ENCODE data around the gene TWNK. TPM values are rescaled to one million over a fixed set of nuclear protein-coding genes. Genes with fewer than 3 reads are reported as not detected.

TWNK gene
- 15.0 TPM for polyA plus RNA-seq (2012; ENCODE audit: low read depth, missing spikeins)

- DNase-seq (ENCODE audit: insufficient read length, low spot score), result peak; percentile 96
- TF ChIP-seq PAX5 (IDR thresholded peaks at IDR 0.05; ENCODE audit: insufficient read depth, low read length, severe bottlenecking), result no peak
- peak; percentile 65; the same call in 1 of the 2 replicates for TF ChIP-seq POLR2A (IDR thresholded peaks at IDR 0.05; ENCODE audit: low read depth, low read length)
- TF ChIP-seq POLR2AphosphoS5 (IDR thresholded peaks at IDR 0.05; ENCODE audit: low read depth, low read length), result peak; percentile 81
- FAIRE-seq, result peak; percentile 95
Measured at GRCh38 chr10:100986952-100987684, at the start of gene TWNK, which contains the start of gene MRPL43. Gene TWNK (plus strand): TSS chr10:100987543. CDS start chr10:100988211, 668 bp downstream. Gene MRPL43 (minus strand): TSS chr10:100987497. CDS start chr10:100987443, 54 bp downstream.

GRCh38 chr10:100939763-100940344 lies 47.5 kb upstream of the TWNK start:
- DNase-seq (ENCODE audit: insufficient read length, low spot score), result no peak
- no peak for TF ChIP-seq POLR2AphosphoS5 (IDR thresholded peaks at IDR 0.05; ENCODE audit: low read depth, low read length)
- TF ChIP-seq POU2F2 (IDR thresholded peaks at IDR 0.05; ENCODE audit: low read depth, low read length), result no peak
- TF ChIP-seq POLR2A (IDR thresholded peaks at IDR 0.05; ENCODE audit: low read depth, low read length), result no peak
- TF ChIP-seq PAX5 (IDR thresholded peaks at IDR 0.05; ENCODE audit: insufficient read depth, low read length, severe bottlenecking), result no peak
- TF ChIP-seq SPI1 (IDR thresholded peaks at IDR 0.05; ENCODE audit: low read depth, low read length), result no peak
- no peak for TF ChIP-seq TAF1 (IDR thresholded peaks at IDR 0.05; ENCODE audit: low read depth, low read length)
- no peak for FAIRE-seq

- TF ChIP-seq TAF1 (IDR thresholded peaks at IDR 0.05; ENCODE audit: low read depth, low read length), result no peak
- TF ChIP-seq SPI1 (IDR thresholded peaks at IDR 0.05; ENCODE audit: low read depth, low read length), result no peak
- TF ChIP-seq POU2F2 (IDR thresholded peaks at IDR 0.05; ENCODE audit: low read depth, low read length), result no peak
- TF ChIP-seq PAX5 (IDR thresholded peaks at IDR 0.05; ENCODE audit: insufficient read depth, low read length, severe bottlenecking), result no peak
- TF ChIP-seq POLR2AphosphoS5 (IDR thresholded peaks at IDR 0.05; ENCODE audit: low read depth, low read length), result no peak
- DNase-seq (ENCODE audit: insufficient read length, low spot score), result no peak
- FAIRE-seq, result no peak
Measured at GRCh38 chr10:100942229-100942628, 45.1 kb upstream of the TWNK start.

GRCh38 chr10:100943508-100943907 lies 43.8 kb upstream of the TWNK start:
- TF ChIP-seq TAF1 (IDR thresholded peaks at IDR 0.05; ENCODE audit: low read depth, low read length), result no peak
- TF ChIP-seq POLR2AphosphoS5 (IDR thresholded peaks at IDR 0.05; ENCODE audit: low read depth, low read length), result no peak
- TF ChIP-seq POU2F2 (IDR thresholded peaks at IDR 0.05; ENCODE audit: low read depth, low read length), result no peak
- TF ChIP-seq PAX5 (IDR thresholded peaks at IDR 0.05; ENCODE audit: insufficient read depth, low read length, severe bottlenecking), result no peak
- TF ChIP-seq SPI1 (IDR thresholded peaks at IDR 0.05; ENCODE audit: low read depth, low read length), result no peak
- DNase-seq (ENCODE audit: insufficient read length, low spot score), result no peak
- FAIRE-seq, result no peak

GRCh38 chr10:100945754-100946153 lies 41.6 kb upstream of the TWNK start:
- no peak for DNase-seq (ENCODE audit: insufficient read length, low spot score)
- no peak for FAIRE-seq
- TF ChIP-seq POLR2AphosphoS5 (IDR thresholded peaks at IDR 0.05; ENCODE audit: low read depth, low read length), result no peak
- TF ChIP-seq TAF1 (IDR thresholded peaks at IDR 0.05; ENCODE audit: low read depth, low read length), result no peak
- no peak for TF ChIP-seq POU2F2 (IDR thresholded peaks at IDR 0.05; ENCODE audit: low read depth, low read length)
- TF ChIP-seq PAX5 (IDR thresholded peaks at IDR 0.05; ENCODE audit: insufficient read depth, low read length, severe bottlenecking), result no peak
- no peak for TF ChIP-seq SPI1 (IDR thresholded peaks at IDR 0.05; ENCODE audit: low read depth, low read length)
- TF ChIP-seq POLR2A (IDR thresholded peaks at IDR 0.05; ENCODE audit: low read depth, low read length), result no peak

- no peak for TF ChIP-seq POLR2AphosphoS5 (IDR thresholded peaks at IDR 0.05; ENCODE audit: low read depth, low read length)
- no peak for TF ChIP-seq PAX5 (IDR thresholded peaks at IDR 0.05; ENCODE audit: insufficient read depth, low read length, severe bottlenecking)
- TF ChIP-seq POU2F2 (IDR thresholded peaks at IDR 0.05; ENCODE audit: low read depth, low read length), result no peak
- no peak for TF ChIP-seq SPI1 (IDR thresholded peaks at IDR 0.05; ENCODE audit: low read depth, low read length)
- no peak for TF ChIP-seq TAF1 (IDR thresholded peaks at IDR 0.05; ENCODE audit: low read depth, low read length)
- TF ChIP-seq POLR2A (IDR thresholded peaks at IDR 0.05; ENCODE audit: low read depth, low read length), result no peak
- no peak for FAIRE-seq
- no peak for DNase-seq (ENCODE audit: insufficient read length, low spot score)
Measured at GRCh38 chr10:100948916-100949315, 38.4 kb upstream of the TWNK start.

- no peak for FAIRE-seq
- TF ChIP-seq TAF1 (IDR thresholded peaks at IDR 0.05; ENCODE audit: low read depth, low read length), result no peak
- no peak for TF ChIP-seq SPI1 (IDR thresholded peaks at IDR 0.05; ENCODE audit: low read depth, low read length)
- no peak for TF ChIP-seq PAX5 (IDR thresholded peaks at IDR 0.05; ENCODE audit: insufficient read depth, low read length, severe bottlenecking)
- TF ChIP-seq POLR2AphosphoS5 (IDR thresholded peaks at IDR 0.05; ENCODE audit: low read depth, low read length), result no peak
- no peak for TF ChIP-seq POU2F2 (IDR thresholded peaks at IDR 0.05; ENCODE audit: low read depth, low read length)
- no peak for TF ChIP-seq POLR2A (IDR thresholded peaks at IDR 0.05; ENCODE audit: low read depth, low read length)
- DNase-seq (ENCODE audit: insufficient read length, low spot score), result no peak
Measured at GRCh38 chr10:100960251-100960650, 27.1 kb upstream of the TWNK start.

GRCh38 chr10:100962351-100963080 lies 24.8 kb upstream of the TWNK start:
- no peak for FAIRE-seq
- DNase-seq (ENCODE audit: insufficient read length, low spot score), result no peak
- no peak for TF ChIP-seq TAF1 (IDR thresholded peaks at IDR 0.05; ENCODE audit: low read depth, low read length)
- TF ChIP-seq SPI1 (IDR thresholded peaks at IDR 0.05; ENCODE audit: low read depth, low read length), result no peak
- TF ChIP-seq POU2F2 (IDR thresholded peaks at IDR 0.05; ENCODE audit: low read depth, low read length), result no peak
- no peak for TF ChIP-seq POLR2AphosphoS5 (IDR thresholded peaks at IDR 0.05; ENCODE audit: low read depth, low read length)
- no peak for TF ChIP-seq PAX5 (IDR thresholded peaks at IDR 0.05; ENCODE audit: insufficient read depth, low read length, severe bottlenecking)
- TF ChIP-seq POLR2A (IDR thresholded peaks at IDR 0.05; ENCODE audit: low read depth, low read length), result no peak

GRCh38 chr10:100963826-100964225 lies 23.5 kb upstream of the TWNK start:
- FAIRE-seq (no peak), DNase-seq (ENCODE audit: insufficient read length, low spot score) (no peak)

More at GRCh38 chr10:100963826-100964225, 23.5 kb upstream of the TWNK start:
- TF ChIP-seq PAX5 (IDR thresholded peaks at IDR 0.05; ENCODE audit: insufficient read depth, low read length, severe bottlenecking) (no peak), POLR2AphosphoS5 (IDR thresholded peaks at IDR 0.05; ENCODE audit: low read depth, low read length) (no peak), TAF1 (IDR thresholded peaks at IDR 0.05; ENCODE audit: low read depth, low read length) (no peak), POU2F2 (IDR thresholded peaks at IDR 0.05; ENCODE audit: low read depth, low read length) (no peak), POLR2A (IDR thresholded peaks at IDR 0.05; ENCODE audit: low read depth, low read length) (no peak), SPI1 (IDR thresholded peaks at IDR 0.05; ENCODE audit: low read depth, low read length) (no peak)

Data from GM12891 (cell line).